SK-N-SH treated with all-trans-retinoic acid at 6 μM for 48 hours (cell line): ENCODE measurements around the gene CALML3.

Experiments used
- CSDC2 ChIP-seq: fragments of 250-450 bp; sonication (Bioruptor Pico); IDR thresholded peaks from 2 replicates; pipeline ENCODE4 v1.5.0; 2020; ENCODE audit warnings: mild to moderate bottlenecking, moderate library complexity
- GLIS3 ChIP-seq: fragments of 250-450 bp; sonication (Bioruptor Pico); IDR thresholded peaks from 2 replicates; pipeline ENCODE4 v1.5.0; 2020; ENCODE audit warnings: mild to moderate bottlenecking, moderate library complexity
- ISL1 ChIP-seq: fragments of 250-450 bp; sonication (Bioruptor Pico); IDR thresholded peaks from 2 replicates; pipeline ENCODE4 v2.1.2; 2022; ENCODE audit warnings: mild to moderate bottlenecking, moderate library complexity
- PATZ1 ChIP-seq: fragments of 250-450 bp; sonication (Bioruptor Pico); IDR thresholded peaks from 2 replicates; pipeline ENCODE4 v1.8.0; 2020; ENCODE audit warnings: mild to moderate bottlenecking, moderate library complexity, borderline replicate concordance
- RARB ChIP-seq: fragments of 250-450 bp; sonication (Bioruptor Pico); IDR thresholded peaks from 2 replicates; pipeline ENCODE4 v1.8.0; 2021; ENCODE audit warnings: mild to moderate bottlenecking, moderate library complexity
- ZC3H10 ChIP-seq: fragments of 250-450 bp; sonication (Bioruptor Pico); IDR thresholded peaks from 2 replicates; pipeline ENCODE4 v1.5.1; 2021; ENCODE audit warnings: mild to moderate bottlenecking, moderate library complexity
- ZFP3 ChIP-seq: fragments of 250-450 bp; sonication (Bioruptor Pico); IDR thresholded peaks from 2 replicates; pipeline ENCODE4 v1.5.0; 2020; ENCODE audit warnings: mild to moderate bottlenecking, moderate library complexity
- ZNF565 ChIP-seq: fragments of 450-650 bp; formaldehyde crosslinking; conservative IDR thresholded peaks from 2 replicates; pipeline ENCODE4 v1.5.0; 2020; ENCODE audit warnings: low read depth, mild to moderate bottlenecking, moderate library complexity
- ZNF70 ChIP-seq: fragments of 450-650 bp; formaldehyde crosslinking; IDR thresholded peaks from 2 replicates; pipeline ENCODE4 v1.5.0; 2020; ENCODE audit warnings: mild to moderate bottlenecking, moderate library complexity
- TF ChIP-seq, protein P1 (sequence below): fragments of 250-450 bp; sonication (Bioruptor Pico); IDR thresholded peaks from 2 replicates; pipeline ENCODE4 v1.5.1; 2020; ENCODE audit warnings: low read depth, mild to moderate bottlenecking, moderate library complexity

GRCh38 chr10:5504146-5505072 is 20.4 kb upstream of the CALML3 start:
- TF ChIP-seq PATZ1 (CRISPR knock-in tag) (no peak), ZC3H10 (no peak), ZFP3 (CRISPR knock-in tag) (no peak), GLIS3 (CRISPR knock-in tag) (no peak), ZNF70 (CRISPR knock-in tag) (no peak), CSDC2 (CRISPR knock-in tag) (no peak), ISL1 (CRISPR knock-in tag) (no peak), ZNF565 (CRISPR knock-in tag) (no peak), RARB (CRISPR knock-in tag) (no peak)
- TF ChIP-seq, protein P1, sequence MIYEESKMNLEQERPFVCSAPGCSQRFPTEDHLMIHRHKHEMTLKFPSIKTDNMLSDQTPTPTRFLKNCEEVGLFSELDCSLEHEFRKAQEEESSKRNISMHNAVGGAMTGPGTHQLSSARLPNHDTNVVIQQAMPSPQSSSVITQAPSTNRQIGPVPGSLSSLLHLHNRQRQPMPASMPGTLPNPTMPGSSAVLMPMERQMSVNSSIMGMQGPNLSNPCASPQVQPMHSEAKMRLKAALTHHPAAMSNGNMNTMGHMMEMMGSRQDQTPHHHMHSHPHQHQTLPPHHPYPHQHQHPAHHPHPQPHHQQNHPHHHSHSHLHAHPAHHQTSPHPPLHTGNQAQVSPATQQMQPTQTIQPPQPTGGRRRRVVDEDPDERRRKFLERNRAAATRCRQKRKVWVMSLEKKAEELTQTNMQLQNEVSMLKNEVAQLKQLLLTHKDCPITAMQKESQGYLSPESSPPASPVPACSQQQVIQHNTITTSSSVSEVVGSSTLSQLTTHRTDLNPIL: no peak
